Upper lobe of left lung (tissue), 4 donors: ENCODE data around the gene RPAIN.

Source experiments
- CTCF ChIP-seq, 6 experiments: fragments of 450-650 bp in 4 of 6; fragments of 200-600 bp in 2 of 6; sonication (generic) in 2 of 6; IDR thresholded peaks; one replicate each; pipeline ENCODE4 v1.5.1; 2016 to 2019; ENCODE audit warnings: antibody characterized with exemption in 6 of 6
- EP300 ChIP-seq, 4 donors: sonication (generic); formaldehyde crosslinking; IDR thresholded peaks; one replicate each; pipeline ENCODE4 v1.5.1; 2017; ENCODE audit warnings: antibody characterized with exemption in 4 of 4, control low read depth in 2 of 4
- POLR2A ChIP-seq, 4 donors: fragments of 450-650 bp; IDR thresholded peaks; one replicate each; pipeline ENCODE4 v1.5.1; 2016 to 2017; ENCODE audit warnings: antibody characterized with exemption in 4 of 4, mild to moderate bottlenecking in 2 of 4
- POLR2AphosphoS5 ChIP-seq, 2 donors: sonication (generic); formaldehyde crosslinking; IDR thresholded peaks; one replicate each; pipeline ENCODE4 v1.5.1; 2017; ENCODE audit warnings: antibody characterized with exemption in 2 of 2

- no peak for TF ChIP-seq CTCF (IDR thresholded peaks at IDR 0.05)
- no peak for TF ChIP-seq EP300 (IDR thresholded peaks at IDR 0.05)
- no peak for TF ChIP-seq POLR2A (IDR thresholded peaks at IDR 0.05)
- no peak for TF ChIP-seq POLR2AphosphoS5 (IDR thresholded peaks at IDR 0.05)
Measured at GRCh38 chr17:5424909-5425308, 4.9 kb downstream of the RPAIN start.
